H1 (cell line): ENCODE results near the gene DLK1. TPM values are rescaled to one million over a fixed set of nuclear protein-coding genes. Genes with fewer than 3 reads are reported as not detected.

Experiments used
- CTCF ChIA-PET: fragments of 300-600 bp; sonication (Branson Sonifier 250); formaldehyde crosslinking; loops from one replicate; lab custom pipeline; 2021; ENCODE audit not compliant: partially characterized antibody; lab: Charles Lee
- POLR2A ChIA-PET: fragments of 300-600 bp; sonication (Branson Sonifier 250); formaldehyde crosslinking; loops from one replicate; lab custom pipeline; 2021; ENCODE audit warnings: inconsistent platforms; ENCODE audit not compliant: partially characterized antibody; lab: Charles Lee
- DNase-seq, 2 experiments: peaks; one replicate each; pipeline versions ENCODE4 v3.0.0 to v3.0.0-alpha.2; 2010 to 2022; ENCODE audit warnings: low spot score in 2 of 2, low read depth in 1 of 2, mixed read lengths in 1 of 2
- FAIRE-seq: peaks from 2 replicates; lab custom pipeline; 2011; peaks lifted over from hg19 to GRCh38; lab: Jason Lieb, UNC
- H2AFZ ChIP-seq: 2 replicates; pipeline ENCODE4 v1.8.1; 2012; ENCODE audit warnings: low read length, inconsistent platforms
- H2AK5ac ChIP-seq: 2 replicates; pipeline ENCODE4 v1.6.1; 2013; ENCODE audit warnings: low read depth, low read length
- H2BK120ac ChIP-seq: replicated peaks from 2 replicates; pipeline ENCODE3; 2013; ENCODE audit warnings: low read depth, low read length, inconsistent platforms
- H2BK12ac ChIP-seq: 2 replicates; pipeline ENCODE4 v1.6.1; 2013; ENCODE audit warnings: low read depth, low read length
- H2BK15ac ChIP-seq: 2 replicates; pipeline ENCODE4 v1.6.1; 2013; ENCODE audit warnings: low read length
- H2BK20ac ChIP-seq: 2 replicates; pipeline ENCODE4 v1.6.1; 2013; ENCODE audit warnings: low read length
- H2BK5ac ChIP-seq: 2 replicates; pipeline ENCODE4 v1.6.1; 2013; ENCODE audit warnings: low read depth, low read length
- H3K14ac ChIP-seq: 2 replicates; pipeline ENCODE4 v1.6.1; 2013; ENCODE audit warnings: inconsistent platforms; ENCODE audit not compliant: insufficient read length
- H3K18ac ChIP-seq: 2 replicates; pipeline ENCODE4 v1.6.1; 2013; ENCODE audit warnings: low read length; ENCODE audit errors: extremely low read depth
- H3K23ac ChIP-seq: 2 replicates; pipeline ENCODE4 v1.6.1; 2013; ENCODE audit warnings: inconsistent platforms; ENCODE audit not compliant: insufficient read length
- H3K23me2 ChIP-seq: 2 replicates; pipeline ENCODE4 v1.6.1; 2013; ENCODE audit warnings: low read depth, low read length
- H3K27ac ChIP-seq: 2 replicates; pipeline ENCODE4 v1.6.1; 2011; ENCODE audit warnings: low read depth, low read length, inconsistent platforms
- H3K27me3 ChIP-seq, 4 experiments: replicated peaks in 1 of 4; 1 replicate in 1 of 4; 2 replicates in 3 of 4; pipeline versions ENCODE4 v1.6.1 to v1.8.1; 2011 to 2013; ENCODE audit warnings: low read length in 3 of 4, mild to moderate bottlenecking in 3 of 4, inconsistent platforms in 2 of 4, mixed read lengths in 2 of 4, moderate library complexity in 1 of 4; ENCODE audit not compliant: control insufficient read depth in 3 of 4, insufficient read depth in 3 of 4; ENCODE audit errors: extremely low read depth in 1 of 4
- H3K36me3 ChIP-seq, 4 experiments: 2 replicates each; pipeline versions ENCODE4 v1.6.1 to v1.8.1; 2011 to 2013; ENCODE audit warnings: mild to moderate bottlenecking in 4 of 4, low read length in 3 of 4, moderate library complexity in 2 of 4, control low read depth in 1 of 4, inconsistent platforms in 1 of 4; ENCODE audit not compliant: insufficient read depth in 4 of 4, control insufficient read depth in 2 of 4
- H3K4ac ChIP-seq: replicated peaks from 2 replicates; pipeline ENCODE3; 2013; ENCODE audit warnings: low read length, low read depth, mixed read lengths, inconsistent platforms; ENCODE audit not compliant: insufficient read length
- H3K4me1 ChIP-seq, 4 experiments: replicated peaks in 1 of 4; 1 replicate in 1 of 4; 2 replicates in 3 of 4; pipeline versions ENCODE4 v1.6.1 to v1.8.1; 2011 to 2013; ENCODE audit warnings: low read length in 3 of 4, inconsistent platforms in 2 of 4, mixed read lengths in 1 of 4; ENCODE audit not compliant: insufficient read depth in 4 of 4, control insufficient read depth in 3 of 4
- H3K4me2 ChIP-seq, 2 experiments: 2 replicates each; pipeline versions ENCODE4 v1.6.1 to v1.8.1; 2011 to 2013; ENCODE audit warnings: low read depth in 2 of 2, low read length in 2 of 2, control low read depth in 1 of 2, inconsistent platforms in 1 of 2, mild to moderate bottlenecking in 1 of 2; ENCODE audit not compliant: insufficient read depth in 1 of 2
- H3K4me3 ChIP-seq, 4 experiments: fragments of 200-600, 300-600 bp in 1 of 4; sonication (generic), shearing (Covaris generic), sonication (Bioruptor Twin) in 1 of 4; 2 replicates each; pipeline versions ENCODE4 v1.5.1 to v1.8.1; 2011 to 2016; ENCODE audit warnings: low read length in 4 of 4, low read depth in 3 of 4, control low read depth in 2 of 4, inconsistent platforms in 2 of 4, mild to moderate bottlenecking in 2 of 4, mixed read lengths in 1 of 4, moderate library complexity in 1 of 4; ENCODE audit not compliant: insufficient read depth in 2 of 4; ENCODE audit errors: extremely low read depth in 1 of 4
- H3K56ac ChIP-seq: replicated peaks from 2 replicates; pipeline ENCODE3; 2013; ENCODE audit warnings: low read depth, mild to moderate bottlenecking, mixed read lengths, low read length, inconsistent platforms; ENCODE audit not compliant: insufficient read length
- H3K79me1 ChIP-seq: 2 replicates; pipeline ENCODE4 v1.6.1; 2013; ENCODE audit warnings: low read depth, low read length, control low read depth
- H3K79me2 ChIP-seq, 2 experiments: 2 replicates each; pipeline versions ENCODE4 v1.6.1 to v1.8.1; 2012 to 2013; ENCODE audit warnings: low read length in 2 of 2, mild to moderate bottlenecking in 2 of 2, inconsistent platforms in 1 of 2; ENCODE audit not compliant: insufficient read depth in 2 of 2, control insufficient read depth in 1 of 2
- H3K9ac ChIP-seq, 4 experiments: replicated peaks in 1 of 4; 1 replicate in 1 of 4; 2 replicates in 3 of 4; pipeline versions ENCODE4 v1.6.1 to v1.8.1; 2011 to 2013; ENCODE audit warnings: low read depth in 3 of 4, low read length in 3 of 4, control low read depth in 2 of 4, mild to moderate bottlenecking in 2 of 4, moderate library complexity in 2 of 4, inconsistent platforms in 1 of 4; ENCODE audit errors: extremely low read depth in 1 of 4
- H3K9me3 ChIP-seq, 2 experiments: 2 replicates each; pipeline versions ENCODE4 v1.6.1 to v1.8.1; 2012 to 2013; ENCODE audit warnings: mild to moderate bottlenecking in 2 of 2, moderate library complexity in 2 of 2, control low read depth in 1 of 2, inconsistent platforms in 1 of 2, low read depth in 1 of 2, low read length in 1 of 2, mixed read lengths in 1 of 2; ENCODE audit not compliant: insufficient read depth in 2 of 2
- H4K20me1 ChIP-seq, 2 experiments: replicated peaks in 1 of 2; 2 replicates each; pipeline versions ENCODE3 to v1.8.1; 2011 to 2013; ENCODE audit warnings: inconsistent platforms in 2 of 2, low read length in 2 of 2, mild to moderate bottlenecking in 1 of 2; ENCODE audit not compliant: insufficient read depth in 2 of 2, control insufficient read depth in 1 of 2
- H4K5ac ChIP-seq: 2 replicates; pipeline ENCODE4 v1.6.1; 2013; ENCODE audit warnings: low read length, low read depth, mixed read lengths, inconsistent platforms; ENCODE audit not compliant: insufficient read length
- H4K8ac ChIP-seq: 2 replicates; pipeline ENCODE4 v1.8.0; 2013; ENCODE audit warnings: mild to moderate bottlenecking, moderate library complexity, low read length, inconsistent platforms; ENCODE audit not compliant: insufficient read depth; ENCODE audit errors: extremely low read depth
- H4K91ac ChIP-seq: replicated peaks from 2 replicates; pipeline ENCODE3; 2013; ENCODE audit warnings: low read length, mixed read lengths, inconsistent platforms; ENCODE audit not compliant: insufficient read length
- CBX5 ChIP-seq: fragments of 300-800, 300-1000 bp; sonication (generic); IDR thresholded peaks from 2 replicates; pipeline ENCODE4 v1.7.1; 2016; ENCODE audit warnings: antibody characterized with exemption, low read length, low read depth
- CHD2 ChIP-seq: IDR thresholded peaks from 2 replicates; pipeline ENCODE4 v1.6.1; 2012; ENCODE audit warnings: low read length, improper control_type of control experiment
- EGR1 ChIP-seq: IDR thresholded peaks from 2 replicates; pipeline ENCODE4 v1.6.1; 2011; ENCODE audit warnings: low read depth, low read length, borderline replicate concordance
- EZH2 ChIP-seq: fragments of 200-600 bp; sonication (generic); IDR thresholded peaks from 2 replicates; pipeline ENCODE4 v1.7.1; 2012; ENCODE audit warnings: low read depth, mild to moderate bottlenecking, moderate library complexity, low read length, inconsistent platforms; ENCODE audit not compliant: severe bottlenecking
- FOSL1 ChIP-seq: IDR thresholded peaks from 2 replicates; pipeline ENCODE4 v1.6.1; 2011; ENCODE audit warnings: mild to moderate bottlenecking, low read depth, low read length, moderate library complexity; ENCODE audit not compliant: insufficient read depth
- GTF2F1 ChIP-seq: IDR thresholded peaks from 2 replicates; pipeline ENCODE4 v1.6.1; 2012; ENCODE audit warnings: low read depth, low read length, improper control_type of control experiment, borderline replicate concordance
- POLR2AphosphoS5 ChIP-seq: IDR thresholded peaks from 2 replicates; pipeline ENCODE4 v1.6.1; 2011; ENCODE audit warnings: low read depth, low read length
- SIN3A ChIP-seq, 2 experiments: IDR thresholded peaks in 1 of 2; conservative IDR thresholded peaks in 1 of 2; 2 replicates each; pipeline ENCODE4 v1.6.1; 2011 to 2012; ENCODE audit warnings: low read length in 2 of 2, improper control_type of control experiment in 1 of 2, low read depth in 1 of 2, mild to moderate bottlenecking in 1 of 2
- SP1 ChIP-seq: IDR thresholded peaks from 2 replicates; pipeline ENCODE4 v1.6.1; 2011; ENCODE audit warnings: low read depth, low read length
- SRF ChIP-seq: IDR thresholded peaks from 2 replicates; pipeline ENCODE4 v1.6.1; 2011; ENCODE audit warnings: mild to moderate bottlenecking, low read depth, low read length, moderate library complexity
- USF2 ChIP-seq: IDR thresholded peaks from 2 replicates; pipeline ENCODE4 v1.6.1; 2011; ENCODE audit warnings: low read length, improper control_type of control experiment
- WGBS, 2 experiments: shearing (Covaris generic) in 1 of 2; methylation state at CpG; one replicate each; pipeline versions ENCODE4 v1.1.6 to v1.1.7; 2013 to 2015; ENCODE audit warnings: low lambda C conversion rate in 2 of 2, mixed read lengths in 2 of 2, inconsistent platforms in 1 of 2, low coverage in 1 of 2, missing lambda C conversion rate in 1 of 2; ENCODE audit not compliant: insufficient replicate concordance in 2 of 2, insufficient coverage in 1 of 2, insufficient read length in 1 of 2; ENCODE audit errors: extremely low coverage in 1 of 2, missing lambda C conversion rate in 1 of 2; 5-methylcytosine and 5-hydroxymethylcytosine counted together
- polyA plus RNA-seq, 7 experiments: library from polyadenylated mRNA; depleted of rRNA in 3 of 7; stranded (reverse) in 5 of 7; unstranded in 2 of 7; fragments of >200 nt in 5 of 7; fragments of 200-250 nt in 2 of 7; gene quantifications; 1 replicate in 5 of 7; 2 replicates in 1 of 7; 4 replicates in 1 of 7; pipeline versions ENCODE4 v1.2.1 to v1.2.3, GENCODE V29; 2011 to 2013; ENCODE audit warnings: missing spikeins in 2 of 7, mixed read lengths in 2 of 7
- total RNA-seq: library from RNA; stranded (reverse); fragmentation: NEBNext Ultra II Directional; extraction: Animal tissue kit (Norgen Biotek cat#: 25700); gene quantifications from 2 replicates; pipeline ENCODE4 v1.2.1, GENCODE V29; 2021

The DLK1 gene
- total and polyA plus RNA-seq, 2 of the 8 experiments (the other 6 are each of a cell fraction or from before 2014, with no cell fraction given) = 1.3 to 2.4 TPM

- H3K79me2 ChIP-seq = no peaks in the 10 kb centered on the region
- WGBS, 2 experiments = 92% methylated on average over 8 of the region's 10 CpGs; no CpG with 5 or more reads in 1 of the 2 experiments
- H2BK20ac ChIP-seq = no peak overlapping the region
- H2AK5ac ChIP-seq = no peak overlapping the region
- no peaks in the 10 kb centered on the region for H3K79me1 ChIP-seq
- DNase-seq (no peak), FAIRE-seq (no peak)
- H3K9ac ChIP-seq = no peak overlapping the region
- no peak overlapping the region for H4K91ac ChIP-seq
- peaks cover 2 to 23% (median 12%) of the 10 kb centered on the region in 4 experiments for H3K4me1 ChIP-seq
- no peak overlapping the region for H3K14ac ChIP-seq
- H3K4me3 ChIP-seq = no peak overlapping the region
- H3K27ac ChIP-seq = no peak overlapping the region
- no peak overlapping the region for H2BK12ac ChIP-seq
- H3K36me3 ChIP-seq = no peaks in the 10 kb centered on the region; a peak in 1 of 8 replicates
- H3K23ac ChIP-seq = no peak overlapping the region
- no peak overlapping the region for H4K5ac ChIP-seq
- H2AFZ ChIP-seq = no peak overlapping the region
- H2BK15ac ChIP-seq = peak overlapping the region; percentile 46; the same call in 1 of the 2 replicates
- no peak overlapping the region; the same call in 1 of the 2 replicates for H2BK5ac ChIP-seq
- no peaks in the 10 kb centered on the region for H4K20me1 ChIP-seq
- ChIA-PET POLR2A (interaction anchor here (1.9 kb wide), 1 partner anchor 24 kb away, joined by 4 read pairs; no protein-coding TSS in a partner anchor), CTCF (interaction anchor here (0.6 to 8.3 kb wide), 7 partner anchors 13 to 292 kb away, joined by 3 to 60 read pairs (median 4); no protein-coding TSS in a partner anchor)
- H3K23me2 ChIP-seq = no peaks in the 10 kb centered on the region
- no peaks in the 10 kb centered on the region for H3K9me3 ChIP-seq
- H3K4me2 ChIP-seq = no peak overlapping the region
- H2BK120ac ChIP-seq = no peak overlapping the region
- H3K4ac ChIP-seq = no peak overlapping the region
- H3K56ac ChIP-seq = no peak overlapping the region
- H3K27me3 ChIP-seq = peaks cover 0 to 15% (median 9%) of the 10 kb centered on the region in 4 experiments; a peak in 6 of 7 replicates
- peak overlapping the region; percentile 71 for H3K18ac ChIP-seq
- H4K8ac ChIP-seq = no peak overlapping the region
- no peak for TF ChIP-seq SIN3A (conservative IDR thresholded peaks at IDR 0.05 in 1 of 2, IDR thresholded peaks at IDR 0.05 in 1 of 2; ENCODE audit: low read depth in 1 of 2, low read length in 2 of 2)
- TF ChIP-seq USF2 = no peak
- no peak for TF ChIP-seq CHD2
- no peak for TF ChIP-seq POLR2AphosphoS5
- TF ChIP-seq FOSL1 = no peak
- TF ChIP-seq SP1 = no peak
- TF ChIP-seq CBX5 = no peak
- no peak for TF ChIP-seq EZH2
- no peak for TF ChIP-seq SRF
- TF ChIP-seq EGR1 = no peak
- no peak for TF ChIP-seq GTF2F1
Observed at GRCh38 chr14:100677152-100677551, 49.5 kb upstream of the DLK1 start.
